ENCODE results near the gene WDFY4. TPM values are rescaled to one million over a fixed set of nuclear protein-coding genes. Genes with fewer than 3 reads are reported as not detected.

The WDFY4 gene
- total and polyA plus RNA-seq, 9 of the 15 experiments (the other 6 are each of a cell fraction or from before 2014, with no cell fraction given), result 0.01 to 0.02 (median 0.01) TPM; not detected in 6

DNA sequence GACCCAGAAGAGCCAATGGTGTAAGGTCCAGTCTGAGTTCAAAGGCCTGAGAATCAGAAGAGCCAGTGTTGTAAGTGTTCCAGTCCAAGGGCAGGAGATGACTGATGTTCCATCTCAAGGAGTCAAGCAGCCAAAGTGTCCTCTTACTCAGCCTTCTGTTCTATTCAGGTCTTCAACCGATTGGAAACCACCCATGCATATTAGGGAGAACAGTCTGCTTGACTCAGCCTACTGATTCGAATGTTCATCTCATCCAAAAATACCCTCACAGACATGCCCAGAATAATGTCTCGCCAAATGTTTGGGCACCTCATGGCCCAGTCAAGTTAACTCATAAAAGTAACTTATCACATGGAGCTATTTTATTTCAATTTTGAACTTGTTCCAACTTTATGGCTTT lies 2.9 kb upstream of the WDFY4 start:
- Histone ChIP-seq H3K27me3 (ENCODE audit: control insufficient read depth in 2 of 2, insufficient read depth in 2 of 2, low read length in 2 of 2) (peaks cover 23 to 24% of the 10 kb centered on the region in 2 experiments; a peak in 4 of 5 replicates), H3K9ac (ENCODE audit: insufficient read depth in 1 of 2, low read depth in 2 of 2, low read length in 2 of 2) (no peak overlapping the region), H3K36me3 (ENCODE audit: control insufficient read depth, insufficient read depth, low read length) (no peaks in the 10 kb centered on the region), H2AFZ (ENCODE audit: low read depth, low read length) (no peak overlapping the region), H3K4me1 (replicated peaks in 1 of 2; ENCODE audit: control insufficient read depth in 2 of 2, insufficient read depth in 2 of 2, low read length in 2 of 2) (peaks cover 0 to 7% of the 10 kb centered on the region in 2 experiments; a peak in 1 of 5 replicates), H3K79me2 (ENCODE audit: control insufficient read depth, insufficient read depth, low read length) (no peaks in the 10 kb centered on the region), H3K9me1 (ENCODE audit: control insufficient read depth, insufficient read depth, low read length) (no peaks in the 10 kb centered on the region), H3K9me3 (replicated peaks; ENCODE audit: control insufficient read depth, insufficient read depth, low read depth, low read length) (no peaks in the 10 kb centered on the region), H3K4me2 (ENCODE audit: insufficient read depth, low read length) (no peak overlapping the region), H4K20me1 (replicated peaks; ENCODE audit: control insufficient read depth, insufficient read depth, low read length) (no peaks in the 10 kb centered on the region), H3K27ac (ENCODE audit: extremely low read depth, low read depth, low read length) (no peak overlapping the region), H3K4me3 (no peak overlapping the region)
- in situ Hi-C loops (cut with MboI) (no loop called here), intact Hi-C loops (cut with micrococcal nuclease) (no loop called here)
- ChIA-PET POLR2A (no interaction called here), CTCF (ENCODE audit: low intra/inter-chr PET ratio) (no interaction called here)
- WGBS (ENCODE audit: insufficient coverage, low coverage, missing lambda C conversion rate), result 1% methylated on average over 3 of the region's 3 CpGs
- BruUV-seq (replicated peaks), result no TSS peak
- no peak for DNase-seq (ENCODE audit: extremely low read depth in 1 of 4, low spot score in 3 of 4)
- ATAC-seq, result no peak
- FAIRE-seq, result no peak
- TF ChIP-seq ZNF76 (CRISPR knock-in tag; IDR thresholded peaks at IDR 0.05; ENCODE audit: borderline replicate concordance) (no peak), MCM5 (IDR thresholded peaks at IDR 0.05; ENCODE audit: low read depth) (no peak), THAP12 (CRISPR knock-in tag; IDR thresholded peaks at IDR 0.05) (no peak), NELFE (IDR thresholded peaks at IDR 0.05; ENCODE audit: insufficient read depth, insufficient read length) (no peak), TEAD2 (tag; IDR thresholded peaks at IDR 0.05) (no peak), RUNX1 (IDR thresholded peaks at IDR 0.05; ENCODE audit: low read depth) (no peak), HIVEP1 (CRISPR knock-in tag; IDR thresholded peaks at IDR 0.05) (no peak), STAT5B (CRISPR knock-in tag; IDR thresholded peaks at IDR 0.05) (no peak), CREB3L1 (IDR thresholded peaks at IDR 0.05; ENCODE audit: borderline replicate concordance, low read depth) (no peak), ZNF121 (CRISPR knock-in tag; conservative IDR thresholded peaks at IDR 0.05) (no peak), ETV6 (IDR thresholded peaks at IDR 0.05; ENCODE audit: borderline replicate concordance in 1 of 2, low read depth in 2 of 2, low read length in 1 of 2) (no peak), ETV6 (CRISPR knock-in tag; IDR thresholded peaks at IDR 0.05; ENCODE audit: borderline replicate concordance) (no peak), CTBP1 (IDR thresholded peaks at IDR 0.05; ENCODE audit: borderline replicate concordance) (no peak), SREBF1 (IDR thresholded peaks at IDR 0.05; ENCODE audit: borderline replicate concordance, low read depth, low read length) (no peak), GABPB2 (CRISPR knock-in tag; conservative IDR thresholded peaks at IDR 0.05) (no peak)
- TF ChIP-seq, protein P1, sequence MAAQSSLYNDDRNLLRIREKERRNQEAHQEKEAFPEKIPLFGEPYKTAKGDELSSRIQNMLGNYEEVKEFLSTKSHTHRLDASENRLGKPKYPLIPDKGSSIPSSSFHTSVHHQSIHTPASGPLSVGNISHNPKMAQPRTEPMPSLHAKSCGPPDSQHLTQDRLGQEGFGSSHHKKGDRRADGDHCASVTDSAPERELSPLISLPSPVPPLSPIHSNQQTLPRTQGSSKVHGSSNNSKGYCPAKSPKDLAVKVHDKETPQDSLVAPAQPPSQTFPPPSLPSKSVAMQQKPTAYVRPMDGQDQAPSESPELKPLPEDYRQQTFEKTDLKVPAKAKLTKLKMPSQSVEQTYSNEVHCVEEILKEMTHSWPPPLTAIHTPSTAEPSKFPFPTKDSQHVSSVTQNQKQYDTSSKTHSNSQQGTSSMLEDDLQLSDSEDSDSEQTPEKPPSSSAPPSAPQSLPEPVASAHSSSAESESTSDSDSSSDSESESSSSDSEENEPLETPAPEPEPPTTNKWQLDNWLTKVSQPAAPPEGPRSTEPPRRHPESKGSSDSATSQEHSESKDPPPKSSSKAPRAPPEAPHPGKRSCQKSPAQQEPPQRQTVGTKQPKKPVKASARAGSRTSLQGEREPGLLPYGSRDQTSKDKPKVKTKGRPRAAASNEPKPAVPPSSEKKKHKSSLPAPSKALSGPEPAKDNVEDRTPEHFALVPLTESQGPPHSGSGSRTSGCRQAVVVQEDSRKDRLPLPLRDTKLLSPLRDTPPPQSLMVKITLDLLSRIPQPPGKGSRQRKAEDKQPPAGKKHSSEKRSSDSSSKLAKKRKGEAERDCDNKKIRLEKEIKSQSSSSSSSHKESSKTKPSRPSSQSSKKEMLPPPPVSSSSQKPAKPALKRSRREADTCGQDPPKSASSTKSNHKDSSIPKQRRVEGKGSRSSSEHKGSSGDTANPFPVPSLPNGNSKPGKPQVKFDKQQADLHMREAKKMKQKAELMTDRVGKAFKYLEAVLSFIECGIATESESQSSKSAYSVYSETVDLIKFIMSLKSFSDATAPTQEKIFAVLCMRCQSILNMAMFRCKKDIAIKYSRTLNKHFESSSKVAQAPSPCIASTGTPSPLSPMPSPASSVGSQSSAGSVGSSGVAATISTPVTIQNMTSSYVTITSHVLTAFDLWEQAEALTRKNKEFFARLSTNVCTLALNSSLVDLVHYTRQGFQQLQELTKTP (IDR thresholded peaks at IDR 0.05; ENCODE audit: low read depth in 1 of 2, partially characterized antibody in 2 of 2), result no peak
